B cell (primary cell): ENCODE results near the gene PTX4.

Experiments
- CTCF ChIP-seq: fragments of 200-600 bp; IDR thresholded peaks from one replicate; pipeline ENCODE4 v1.8.0; 2022; ENCODE audit warnings: antibody characterized with exemption, mild to moderate bottlenecking
- EZH2 ChIP-seq: IDR thresholded peaks from 2 replicates; pipeline ENCODE4 v1.6.1; 2012; ENCODE audit warnings: borderline replicate concordance, low read depth, mild to moderate bottlenecking, moderate library complexity, low read length; ENCODE audit not compliant: insufficient read depth, poor library complexity, severe bottlenecking

GRCh38 chr16:1532771-1533170 is 44.0 kb upstream of the PTX4 start:
- TF ChIP-seq CTCF (no peak), EZH2 (no peak)
